GM19035 (cell line): ENCODE results near the gene UQCRC1.

ENCODE experiments used
- ATAC-seq: cut with Tn5 transposase; IDR thresholded peaks from one replicate; pipeline ENCODE4 v1.9.1; 2021; ENCODE audit not compliant: unreplicated experiment

Gene UQCRC1

DNA sequence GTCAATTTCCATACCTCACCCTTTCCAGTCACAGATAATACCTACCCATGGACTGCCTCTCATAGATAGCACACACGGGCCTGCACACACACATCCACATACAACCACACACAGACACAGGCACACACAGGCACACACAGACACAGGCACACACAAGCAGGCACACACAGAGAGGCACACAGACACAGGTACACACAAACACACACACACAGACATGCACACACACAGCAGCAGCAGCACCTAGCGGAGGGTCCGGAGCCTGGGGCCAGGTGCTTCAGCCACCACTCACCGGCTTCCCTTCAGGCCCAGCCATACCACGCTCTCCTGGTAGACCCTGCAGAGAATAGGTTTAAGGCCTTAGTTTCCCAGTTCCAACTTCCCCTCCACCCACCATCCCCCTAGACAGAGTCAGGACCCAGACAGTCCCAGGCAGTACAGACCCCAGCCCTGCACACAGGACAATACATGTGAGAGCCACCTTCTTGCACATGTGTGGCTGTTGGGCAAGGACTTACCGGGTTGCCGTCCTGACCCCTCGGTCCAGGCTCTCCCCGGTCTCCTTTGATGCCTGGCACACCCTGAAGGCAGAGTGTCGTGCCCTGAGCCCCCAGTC, 35.4 kb downstream of the UQCRC1 start:
- ATAC-seq = no peak

DNA sequence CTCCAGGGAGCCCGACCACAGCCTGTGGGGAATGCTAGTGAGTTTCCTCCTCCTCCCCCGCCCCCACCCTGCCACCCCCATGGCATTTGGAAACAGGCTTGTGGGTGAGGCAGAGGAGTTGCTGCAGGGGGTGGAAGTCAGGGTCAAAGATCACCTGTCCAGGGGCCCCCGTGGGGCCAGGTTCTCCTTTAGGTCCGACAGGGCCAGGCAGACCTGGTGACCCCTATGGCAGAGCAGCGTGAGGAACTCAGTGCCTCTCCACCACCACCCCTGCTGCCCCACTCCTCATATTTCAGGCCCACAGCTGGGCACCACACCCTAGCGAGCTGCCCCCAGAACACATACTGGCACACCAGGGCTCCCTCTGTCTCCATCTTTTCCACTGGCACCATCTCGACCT, 36.9 kb downstream of the UQCRC1 start:
- no peak for ATAC-seq

DNA sequence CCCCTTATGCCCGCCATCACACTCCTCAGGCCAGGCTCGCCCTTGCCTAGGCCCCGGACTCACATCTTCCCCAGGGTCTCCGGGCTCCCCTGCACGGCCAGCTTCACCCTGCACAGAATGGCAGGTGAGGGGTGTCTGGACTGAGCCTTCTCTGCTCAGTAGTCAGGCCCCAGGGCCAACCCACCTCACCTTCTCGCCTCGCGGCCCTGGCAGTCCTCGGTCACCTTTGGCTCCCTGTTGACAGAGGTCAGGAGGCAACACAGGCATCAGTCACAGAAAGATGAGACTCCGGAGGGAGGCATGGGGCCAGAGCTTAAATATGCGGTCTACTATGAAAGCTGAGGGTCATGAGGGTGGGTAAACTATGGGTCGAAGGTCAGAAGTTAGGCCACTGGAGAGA, 37.5 kb downstream of the UQCRC1 start:
- ATAC-seq = no peak

DNA sequence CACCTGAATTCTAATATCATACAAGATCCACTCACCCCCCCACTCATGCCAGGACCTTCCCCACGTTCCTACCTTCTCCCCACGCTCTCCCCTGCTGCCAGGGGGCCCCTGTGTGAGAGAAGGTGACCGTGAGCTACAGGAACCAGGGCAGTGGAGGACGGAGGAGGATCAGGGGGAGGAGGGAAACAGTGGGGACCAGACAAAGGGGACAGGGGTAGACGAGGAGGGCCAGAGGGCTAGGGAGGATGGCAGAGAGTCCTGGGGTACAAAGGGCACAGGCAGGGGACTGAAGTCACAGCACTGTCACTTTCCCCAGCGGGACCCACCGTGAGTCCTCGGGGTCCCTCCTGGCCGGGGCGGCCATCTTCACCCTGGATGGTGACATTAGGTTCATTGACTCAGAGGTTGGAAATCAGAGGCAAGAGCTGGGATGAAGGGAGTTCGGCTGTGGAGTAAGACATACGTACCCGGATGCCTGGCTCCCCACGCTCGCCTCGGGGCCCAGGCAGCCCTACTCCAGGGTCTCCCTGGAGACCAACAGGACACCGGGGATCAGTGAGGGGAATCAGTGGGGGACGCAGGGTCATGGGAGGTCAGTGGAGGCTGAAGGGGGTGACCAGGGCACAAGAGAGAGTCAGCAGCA, 39.5 kb downstream of the UQCRC1 start:
- no peak for ATAC-seq

GRCh38 chr3:48569400-48569799, 40.0 kb downstream of the UQCRC1 start:
- ATAC-seq = no peak

DNA sequence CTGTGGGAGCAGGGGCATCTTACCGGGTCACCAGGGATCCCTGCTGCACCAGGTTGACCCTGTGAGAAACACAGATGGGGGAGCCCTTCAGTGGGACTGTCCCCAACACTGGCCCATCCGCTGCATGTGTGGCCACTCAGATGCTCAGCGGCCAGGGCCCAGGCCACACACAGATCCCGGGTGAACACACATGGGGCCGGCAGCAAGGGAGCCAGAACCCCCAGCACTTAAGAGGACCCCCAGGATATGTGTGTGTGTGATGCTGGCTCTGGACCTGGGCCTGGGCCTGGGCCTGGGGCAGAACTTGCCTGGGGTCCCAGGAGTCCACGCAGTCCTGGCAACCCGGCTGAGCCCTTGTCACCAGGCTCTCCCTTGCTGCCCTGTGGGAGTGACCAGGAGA, 41.0 kb downstream of the UQCRC1 start:
- no peak for ATAC-seq

- ATAC-seq = no peak
These were observed 41.9 kb downstream of the UQCRC1 start for GRCh38 chr3:48567500-48567899.

GRCh38 chr3:48567090-48567489, 42.4 kb downstream of the UQCRC1 start:
- ATAC-seq = no peak

GRCh38 chr3:48566401-48566760, 43.1 kb downstream of the UQCRC1 start:
- ATAC-seq = no peak

DNA sequence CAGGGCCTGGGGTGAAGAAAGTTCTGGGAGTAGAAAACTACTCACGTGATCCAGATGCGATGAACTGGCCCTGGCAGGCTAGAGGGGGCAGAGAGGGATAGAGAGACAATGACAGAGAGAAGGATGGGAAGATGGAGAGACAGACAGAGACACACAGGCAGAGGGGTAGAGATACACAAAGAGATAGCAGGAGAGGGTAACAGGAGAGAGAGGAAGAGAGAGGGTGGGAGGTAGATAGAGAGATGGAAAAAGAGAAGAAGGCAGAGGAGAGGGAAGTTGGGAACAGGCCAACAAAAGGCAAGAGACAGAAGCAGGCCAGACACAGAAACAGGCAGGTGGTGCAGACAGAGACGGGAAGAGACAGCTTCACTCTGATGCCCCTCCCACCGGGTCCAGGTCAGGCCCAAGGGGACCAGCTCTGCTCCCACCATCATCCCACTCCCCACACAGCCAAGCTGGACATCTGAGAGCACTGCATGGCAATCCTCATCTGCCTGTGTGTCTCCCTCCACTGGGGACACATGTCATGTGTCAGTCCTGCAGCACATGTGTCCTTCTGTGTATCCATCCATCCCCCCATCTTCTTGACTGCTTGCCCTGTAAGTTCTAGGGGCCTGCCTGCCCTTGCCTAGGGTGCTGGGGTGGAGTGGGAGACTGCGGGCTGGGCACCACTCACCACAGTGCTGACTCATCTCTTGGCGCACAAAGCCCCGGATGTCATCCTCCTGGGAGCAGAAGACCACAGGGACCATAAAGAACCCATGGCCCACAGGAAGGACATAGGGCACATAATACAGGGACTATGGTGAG, 43.6 kb downstream of the UQCRC1 start:
- ATAC-seq = no peak

- no peak for ATAC-seq
These were observed 44.3 kb downstream of the UQCRC1 start for GRCh38 chr3:48565186-48565585.

DNA sequence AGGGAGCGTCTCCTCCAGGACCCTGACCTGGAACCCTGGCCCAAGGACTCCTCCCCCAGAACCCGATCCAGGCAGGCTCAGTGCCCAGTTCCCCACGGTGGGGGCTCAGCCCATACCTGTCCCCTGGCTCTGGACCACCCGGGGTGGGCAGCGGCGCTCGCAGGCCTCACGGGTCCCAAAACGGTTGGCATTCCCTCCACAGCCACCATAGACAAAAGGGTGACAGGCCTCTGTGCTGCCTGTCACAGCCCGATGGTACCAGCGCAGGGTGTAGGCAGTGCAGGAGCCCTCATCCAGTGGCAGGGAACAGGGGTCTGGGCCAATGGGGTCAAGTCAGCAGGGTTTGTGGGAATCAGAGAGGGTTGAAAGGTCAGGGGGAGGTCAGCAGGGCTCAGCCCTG, 44.8 kb downstream of the UQCRC1 start:
- no peak for ATAC-seq

- no peak for ATAC-seq
These were observed 45.4 kb downstream of the UQCRC1 start for GRCh38 chr3:48564022-48564421.

DNA sequence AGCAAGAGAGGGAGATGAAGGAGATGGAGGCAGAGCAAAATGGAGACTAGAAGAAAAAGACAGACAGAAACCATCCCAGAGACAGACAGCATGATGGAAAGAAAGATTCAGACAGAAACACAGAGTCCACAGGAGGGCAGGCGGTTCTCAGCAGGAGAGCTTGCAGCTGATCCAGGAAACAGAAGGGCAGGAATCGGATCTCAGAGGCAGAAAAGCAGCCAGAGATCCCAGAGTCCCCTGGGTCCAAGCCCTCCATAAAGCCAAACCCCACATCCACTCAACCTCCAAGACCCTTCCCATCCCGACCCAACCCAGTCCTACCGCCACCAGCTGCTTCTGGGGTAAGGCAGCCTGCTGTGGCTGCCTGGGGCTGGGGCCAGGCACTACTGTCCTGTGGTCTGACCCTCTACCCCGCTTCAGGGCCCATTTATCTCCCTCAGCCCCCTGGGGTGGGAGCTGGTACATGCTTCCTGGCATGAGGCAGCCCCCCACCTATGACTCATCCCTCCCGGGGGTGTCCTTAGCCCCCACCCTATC, 46.0 kb downstream of the UQCRC1 start, which contains the start of gene UCN2:
Gene UCN2, minus strand, starts transcription at position 400 of the 537 bp plus-strand sequence. CDS start 657 bp downstream, outside the sequence.
- no peak for ATAC-seq

- no peak for ATAC-seq
These were observed 46.9 kb downstream of the UQCRC1 start for GRCh38 chr3:48562367-48563095.

DNA sequence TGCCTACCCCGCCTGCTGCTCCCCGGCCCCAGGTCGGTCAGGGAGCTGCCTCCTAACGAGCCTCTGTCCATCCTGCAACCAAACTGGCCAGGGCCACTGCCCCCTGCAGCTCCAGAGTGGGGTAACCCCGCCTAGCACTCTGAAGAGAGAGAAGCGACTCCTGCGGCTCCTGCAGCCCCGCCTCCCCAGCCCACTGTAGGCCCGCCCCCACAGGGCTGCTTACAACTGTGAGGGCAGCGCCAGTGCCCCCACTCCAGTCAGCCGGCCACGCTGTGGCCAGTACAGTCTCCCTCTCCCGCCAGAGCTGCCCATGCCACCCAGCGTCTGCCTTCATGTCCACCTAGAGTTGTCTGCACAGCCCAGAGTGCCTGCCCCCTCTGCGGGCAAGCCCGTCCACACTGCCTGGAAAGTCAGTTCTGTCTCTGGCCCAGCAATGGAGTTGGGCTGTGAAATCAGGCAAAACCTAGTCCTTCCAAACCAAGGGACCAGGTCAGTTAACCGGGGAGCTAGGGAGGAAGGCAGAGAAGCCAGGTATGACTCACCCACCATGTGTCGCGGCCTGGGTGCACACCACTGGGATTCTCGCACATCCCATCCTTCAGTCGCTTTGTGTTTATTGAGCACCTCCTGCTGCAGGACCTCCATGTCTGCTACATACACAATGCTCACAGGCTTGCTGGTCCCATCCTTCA, 48.3 kb downstream of the UQCRC1 start:
- no peak for ATAC-seq

- ATAC-seq = no peak
These were observed 48.8 kb downstream of the UQCRC1 start for GRCh38 chr3:48560648-48561018.

GRCh38 chr3:48558493-48559134, 50.8 kb downstream of the UQCRC1 start:
- no peak for ATAC-seq

GRCh38 chr3:48556796-48557626, 52.4 kb downstream of the UQCRC1 start, which contains the start of gene PFKFB4:
Gene PFKFB4, minus strand, starts transcription at chr3:48556803. Its CDS starts 26 bp downstream, at chr3:48556777.
- peak; percentile 87 for ATAC-seq
